HG03097 (cell line): Measurements from ENCODE around the gene MACF1.
"Not testable (repeated sequence)": the region's sequence is repeated elsewhere in the genome, so short reads cannot be mapped to it uniquely, and the experiment has no call there.

ENCODE experiments used
- ATAC-seq: cut with Tn5 transposase; IDR thresholded peaks from one replicate; pipeline ENCODE4 v1.9.1; 2021; ENCODE audit not compliant: unreplicated experiment, low FRiP score

Gene MACF1

GRCh38 chr1:39522661-39523567, 318.4 kb downstream of the MACF1 start:
- no peak for ATAC-seq

GRCh38 chr1:39524171-39524570, 319.7 kb downstream of the MACF1 start:
- no peak for ATAC-seq

GRCh38 chr1:39524591-39525365, 320.3 kb downstream of the MACF1 start:
- ATAC-seq: no peak

- ATAC-seq: peak; percentile 95
Observed at GRCh38 chr1:39525366-39526165, 321.1 kb downstream of the MACF1 start.

GRCh38 chr1:39526466-39527189, 322.1 kb downstream of the MACF1 start:
- ATAC-seq: no peak

- ATAC-seq: not testable (repeated sequence)
Observed at GRCh38 chr1:39527190-39527579, 322.7 kb downstream of the MACF1 start.

GRCh38 chr1:39528082-39528481, 323.6 kb downstream of the MACF1 start:
- ATAC-seq: no peak

- no peak for ATAC-seq
Observed at GRCh38 chr1:39529901-39530535, 325.5 kb downstream of the MACF1 start.

- ATAC-seq: no peak
Observed at GRCh38 chr1:39531526-39531925, 327.0 kb downstream of the MACF1 start.

- ATAC-seq: no peak
Observed at GRCh38 chr1:39533442-39533841, 328.9 kb downstream of the MACF1 start.
